Endodermal cell (in vitro differentiated cells): Measurements from ENCODE around the gene BOC. TPM values are rescaled to one million over a fixed set of nuclear protein-coding genes. Genes with fewer than 3 reads are reported as not detected.

Source experiments
- DNase-seq: peaks from one replicate; pipeline ENCODE4 v3.0.0-alpha.2; 2017
- H3K27ac ChIP-seq: 2 replicates; pipeline ENCODE4 v1.5.1; 2013; ENCODE audit warnings: mild to moderate bottlenecking, low read depth, low read length, moderate library complexity
- H3K27me3 ChIP-seq: 2 replicates; pipeline ENCODE4 v1.6.1; 2013; ENCODE audit warnings: mild to moderate bottlenecking, low read length, moderate library complexity; ENCODE audit not compliant: insufficient read depth, control insufficient read depth, poor library complexity, severe bottlenecking
- H3K36me3 ChIP-seq: 2 replicates; pipeline ENCODE4 v1.7.0; 2013; ENCODE audit warnings: mild to moderate bottlenecking, low read length, moderate library complexity; ENCODE audit not compliant: control insufficient read depth, insufficient read depth
- H3K4me1 ChIP-seq: one replicate; pipeline ENCODE4 v1.7.0; 2013; ENCODE audit warnings: low read length; ENCODE audit not compliant: control insufficient read depth, insufficient read depth
- H3K4me3 ChIP-seq: 2 replicates; pipeline ENCODE4 v1.5.1; 2013; ENCODE audit warnings: mild to moderate bottlenecking, low read length, moderate library complexity
- H3K9ac ChIP-seq: 2 replicates; pipeline ENCODE4 v1.6.1; 2013; ENCODE audit warnings: mild to moderate bottlenecking, low read length, moderate library complexity; ENCODE audit not compliant: poor library complexity, severe bottlenecking; ENCODE audit errors: extremely low read depth
- H3K9me3 ChIP-seq: 2 replicates; pipeline ENCODE4 v1.6.1; 2013; ENCODE audit warnings: mild to moderate bottlenecking, low read length, moderate library complexity; ENCODE audit not compliant: control insufficient read depth
- H3K27ac Mint-ChIP-seq: 2 replicates; pipeline ENCODE4 v1.8.0; 2020; ENCODE audit warnings: mixed read lengths
- H3K27me3 Mint-ChIP-seq: 2 replicates; pipeline ENCODE4 v1.8.0; 2021; ENCODE audit warnings: mild to moderate bottlenecking, mixed read lengths; ENCODE audit not compliant: insufficient read depth
- H3K36me3 Mint-ChIP-seq: 2 replicates; pipeline ENCODE4 v1.8.0; 2020; ENCODE audit warnings: low read depth, mixed read lengths
- H3K4me1 Mint-ChIP-seq: 2 replicates; pipeline ENCODE4 v1.8.0; 2020; ENCODE audit warnings: mixed read lengths
- H3K4me3 Mint-ChIP-seq: 2 replicates; pipeline ENCODE4 v1.8.0; 2020; ENCODE audit warnings: mild to moderate bottlenecking, moderate library complexity, mixed read lengths
- H3K9me3 Mint-ChIP-seq: 2 replicates; pipeline ENCODE4 v1.8.0; 2020; ENCODE audit warnings: mild to moderate bottlenecking, mixed read lengths
- CTCF ChIP-seq: fragments of 200-600 bp; sonication (generic); conservative IDR thresholded peaks from 2 replicates; pipeline ENCODE4 v1.5.0; 2021; ENCODE audit warnings: antibody characterized with exemption, mild to moderate bottlenecking
- WGBS, 2 experiments: methylation state at CpG; one replicate each; pipeline versions ENCODE4 v1.1.5 to v1.1.7; 2013; ENCODE audit warnings: missing lambda C conversion rate in 2 of 2, mixed read lengths in 1 of 2; ENCODE audit not compliant: insufficient coverage in 1 of 2, insufficient read length in 1 of 2; 5-methylcytosine and 5-hydroxymethylcytosine counted together
- total RNA-seq, 2 donors: library from RNA; stranded (reverse); fragmentation: NEBNext Ultra II Directional in 1 of 2; extraction: Animal tissue kit (Norgen Biotek cat#: 25700) in 1 of 2; gene quantifications; 2 replicates in 1 of 2; 3 replicates in 1 of 2; pipeline ENCODE4 v1.2.1, GENCODE V29; 2021

The BOC gene
- total RNA-seq, 2 donors from 2014 or later = 9.8 to 12.3 TPM

- no peaks in the 10 kb centered on the region for H3K9me3 ChIP-seq
- H3K36me3 Mint-ChIP-seq = no peaks in the 10 kb centered on the region
- H3K27ac Mint-ChIP-seq = no peak overlapping the region
- peaks cover 2% of the 10 kb centered on the region for H3K27me3 Mint-ChIP-seq
- H3K9me3 Mint-ChIP-seq = no peaks in the 10 kb centered on the region
- TF ChIP-seq CTCF = no peak
- H3K4me1 ChIP-seq = peaks cover 6% of the 10 kb centered on the region
- 84 to 93% methylated on average over 2 to 3 of the region's 3 CpGs for WGBS, 2 experiments
- H3K27ac ChIP-seq = no peak overlapping the region
- DNase-seq = no peak
- no peak overlapping the region for H3K9ac ChIP-seq
- peaks cover 35% of the 10 kb centered on the region for H3K4me1 Mint-ChIP-seq
- peaks cover 5% of the 10 kb centered on the region for H3K27me3 ChIP-seq
- no peak overlapping the region for H3K4me3 ChIP-seq
- no peaks in the 10 kb centered on the region for H3K36me3 ChIP-seq
- H3K4me3 Mint-ChIP-seq = no peak overlapping the region
Measured at GRCh38 chr3:113226491-113226890, 15.1 kb downstream of the BOC start.

DNA sequence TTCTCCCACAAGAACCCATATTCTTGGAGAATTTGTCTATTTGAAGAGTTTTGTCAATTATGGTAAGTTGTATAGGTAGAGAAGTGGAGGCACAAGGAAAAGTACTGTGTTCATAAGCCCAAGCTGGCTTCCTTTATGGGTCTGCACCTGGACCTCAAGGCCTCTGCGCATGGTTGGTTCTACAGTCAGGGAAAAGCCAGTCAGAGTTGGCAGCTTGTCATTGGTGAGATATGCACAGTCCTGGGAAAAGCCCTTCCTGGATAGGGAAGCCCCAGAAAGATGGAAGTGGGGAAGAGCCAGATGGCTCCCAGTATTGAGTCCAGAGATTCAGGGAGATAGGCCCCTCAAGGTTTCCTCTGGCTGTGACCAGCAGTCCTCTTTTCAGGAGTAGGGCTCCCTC is 15.8 kb downstream of the BOC start:
- WGBS, 2 experiments = 89 to 100% methylated on average over 1 of the region's 1 CpG
- Histone ChIP-seq H3K4me3 (no peak overlapping the region), H3K27me3 (peaks cover 5% of the 10 kb centered on the region), H3K9ac (no peak overlapping the region), H3K4me1 (peaks cover 6% of the 10 kb centered on the region), H3K27ac (peak overlapping the region; percentile 10), H3K9me3 (no peaks in the 10 kb centered on the region), H3K36me3 (no peaks in the 10 kb centered on the region)
- TF ChIP-seq CTCF = no peak
- H3K27me3 Mint-ChIP-seq = peaks cover 2% of the 10 kb centered on the region
- H3K4me3 Mint-ChIP-seq = no peak overlapping the region
- H3K36me3 Mint-ChIP-seq = no peaks in the 10 kb centered on the region
- peaks cover 35% of the 10 kb centered on the region for H3K4me1 Mint-ChIP-seq
- no peak for DNase-seq
- H3K9me3 Mint-ChIP-seq = no peaks in the 10 kb centered on the region
- no peak overlapping the region for H3K27ac Mint-ChIP-seq

- TF ChIP-seq CTCF = no peak
- Mint-ChIP-seq H3K4me1 (peaks cover 30% of the 10 kb centered on the region), H3K36me3 (no peaks in the 10 kb centered on the region), H3K27ac (no peak overlapping the region), H3K4me3 (no peak overlapping the region), H3K9me3 (no peaks in the 10 kb centered on the region), H3K27me3 (peaks cover 2% of the 10 kb centered on the region)
- Histone ChIP-seq H3K27me3 (peaks cover 5% of the 10 kb centered on the region), H3K9me3 (no peaks in the 10 kb centered on the region), H3K27ac (peak overlapping the region; percentile 14), H3K4me3 (no peak overlapping the region), H3K9ac (no peak overlapping the region), H3K36me3 (no peaks in the 10 kb centered on the region), H3K4me1 (no peaks in the 10 kb centered on the region)
- no peak for DNase-seq
- 57% methylated on average over 1 to 6 of the region's 6 CpGs for WGBS, 2 experiments
Measured at GRCh38 chr3:113228498-113229286, 17.3 kb downstream of the BOC start.
